Peyer's patch (tissue), 4 donors: ENCODE results near the gene NAV2. TPM values are rescaled to one million over a fixed set of nuclear protein-coding genes. Genes with fewer than 3 reads are reported as not detected.

Experiments used
- DNase-seq, 3 donors: peaks; one replicate each; pipeline ENCODE4 v3.0.0-alpha.2; 2017 to 2019
- H3K27ac ChIP-seq, 4 donors: fragments of 200-600 bp; sonication (generic); one replicate each; pipeline ENCODE4 v1.5.1; 2016 to 2019
- H3K27me3 ChIP-seq, 2 donors: fragments of 200-600 bp; sonication (generic); one replicate each; pipeline ENCODE4 v1.5.1; 2019
- H3K36me3 ChIP-seq, 3 donors: fragments of 200-600 bp; sonication (generic); one replicate each; pipeline ENCODE4 v1.5.1; 2016 to 2019
- H3K4me1 ChIP-seq, 4 donors: fragments of 200-600 bp; sonication (generic); one replicate each; pipeline ENCODE4 v1.5.1; 2016 to 2019
- H3K4me3 ChIP-seq, 4 donors: fragments of 200-600 bp; sonication (generic); 1 replicate in 3 of 4; 2 replicates in 1 of 4; pipeline ENCODE4 v1.5.1; 2016 to 2019; ENCODE audit warnings: mild to moderate bottlenecking in 1 of 4
- H3K9me3 ChIP-seq, 4 donors: fragments of 200-600 bp; sonication (generic); one replicate each; pipeline ENCODE4 v1.5.1; 2016 to 2019; ENCODE audit warnings: mild to moderate bottlenecking in 1 of 4
- CTCF ChIP-seq, 6 experiments: fragments of 450-650 bp in 4 of 6; fragments of 200-600 bp in 2 of 6; sonication (generic) in 1 of 6; IDR thresholded peaks; one replicate each; pipeline ENCODE4 v1.5.1; 2017 to 2019; ENCODE audit warnings: antibody characterized with exemption in 6 of 6, mild to moderate bottlenecking in 3 of 6, moderate library complexity in 1 of 6
- POLR2A ChIP-seq, 2 donors: fragments of 450-650 bp; IDR thresholded peaks; one replicate each; pipeline ENCODE4 v1.5.1; 2017; ENCODE audit warnings: antibody characterized with exemption in 2 of 2, mild to moderate bottlenecking in 2 of 2, moderate library complexity in 2 of 2
- total RNA-seq, 4 donors: library from RNA; depleted of rRNA; stranded (reverse); fragments of >200 nt; gene quantifications; one replicate each; pipeline ENCODE4 v1.1.0, GENCODE V29; 2016

Gene NAV2
- total RNA-seq, 4 donors from 2014 or later = 6.0 to 48.7 (median 20.1) TPM

GRCh38 chr11:20015529-20016427 is 303.1 kb downstream of the NAV2 start:
- no peak for DNase-seq
- H3K4me3 ChIP-seq = no peak overlapping the region
- no peaks in the 10 kb centered on the region for H3K9me3 ChIP-seq
- no peak overlapping the region for H3K27ac ChIP-seq
- H3K27me3 ChIP-seq = no peaks in the 10 kb centered on the region
- H3K36me3 ChIP-seq = no peaks in the 10 kb centered on the region
- peaks cover 0 to 8% (median 0%) of the 10 kb centered on the region in 4 donors for H3K4me1 ChIP-seq
- TF ChIP-seq CTCF (IDR thresholded peaks at IDR 0.05) (no peak), POLR2A (IDR thresholded peaks at IDR 0.05) (no peak)

DNA sequence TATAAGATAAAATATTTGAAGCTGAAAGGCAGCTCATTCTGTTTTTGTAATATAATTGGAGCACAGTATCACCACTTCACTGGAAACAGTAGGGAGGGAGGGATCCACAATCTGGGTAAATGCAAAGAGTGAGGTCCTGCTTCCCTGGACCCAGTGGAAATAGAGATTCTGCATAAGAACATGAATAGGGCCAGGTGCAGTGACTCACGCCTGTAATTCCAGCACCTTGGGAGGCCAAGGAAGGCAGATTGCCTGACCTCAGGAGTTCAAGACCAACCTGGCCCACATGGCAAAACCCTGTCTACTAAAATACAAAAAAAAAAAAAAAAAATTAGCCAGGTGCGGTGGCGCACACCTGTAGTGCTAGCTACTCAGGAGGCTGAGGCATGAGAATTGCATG is 303.9 kb downstream of the NAV2 start:
- H3K4me1 ChIP-seq = peaks cover 0 to 8% (median 0%) of the 10 kb centered on the region in 4 donors
- TF ChIP-seq POLR2A (IDR thresholded peaks at IDR 0.05) = no peak
- TF ChIP-seq CTCF (IDR thresholded peaks at IDR 0.05) = no peak
- DNase-seq = no peak
- H3K36me3 ChIP-seq = no peaks in the 10 kb centered on the region
- H3K27me3 ChIP-seq = no peaks in the 10 kb centered on the region
- H3K4me3 ChIP-seq = no peak overlapping the region
- no peak overlapping the region for H3K27ac ChIP-seq
- H3K9me3 ChIP-seq = no peaks in the 10 kb centered on the region

- Histone ChIP-seq H3K27ac (no peak overlapping the region), H3K4me3 (no peak overlapping the region), H3K9me3 (no peaks in the 10 kb centered on the region), H3K27me3 (no peaks in the 10 kb centered on the region), H3K4me1 (peaks cover 0 to 8% (median 0%) of the 10 kb centered on the region in 4 donors), H3K36me3 (no peaks in the 10 kb centered on the region)
- TF ChIP-seq CTCF (IDR thresholded peaks at IDR 0.05) = no peak
- no peak for TF ChIP-seq POLR2A (IDR thresholded peaks at IDR 0.05)
- no peak for DNase-seq
Observed at GRCh38 chr11:20017320-20017719, 304.7 kb downstream of the NAV2 start.

- no peak overlapping the region for H3K4me3 ChIP-seq
- DNase-seq = no peak
- no peaks in the 10 kb centered on the region for H3K9me3 ChIP-seq
- TF ChIP-seq POLR2A (IDR thresholded peaks at IDR 0.05) (no peak), CTCF (IDR thresholded peaks at IDR 0.05) (no peak)
- peaks cover 0 to 8% (median 0%) of the 10 kb centered on the region in 4 donors for H3K4me1 ChIP-seq
- H3K27ac ChIP-seq = no peak overlapping the region
- H3K27me3 ChIP-seq = no peaks in the 10 kb centered on the region
- H3K36me3 ChIP-seq = no peaks in the 10 kb centered on the region
Observed at GRCh38 chr11:20020198-20020597, 307.6 kb downstream of the NAV2 start.

DNA sequence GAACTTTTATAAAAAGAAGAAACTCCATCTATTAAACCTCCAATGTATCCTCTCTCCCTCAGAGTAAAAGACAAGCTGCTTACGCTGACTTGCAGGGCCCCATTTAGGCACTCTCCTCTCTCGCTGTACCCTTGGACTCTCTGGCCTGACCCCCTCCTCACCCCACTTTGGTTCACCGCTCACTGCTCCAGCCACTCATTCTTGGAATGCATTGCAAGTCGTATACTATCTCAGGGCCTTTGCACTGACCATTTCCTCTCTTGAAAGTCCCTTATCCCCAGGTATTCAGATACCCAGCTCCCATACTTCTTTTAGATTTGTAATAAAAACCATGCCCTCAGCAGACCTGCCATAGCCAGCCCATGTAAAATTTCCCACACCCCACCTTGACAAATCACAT is 308.1 kb downstream of the NAV2 start:
- Histone ChIP-seq H3K4me1 (peaks cover 0 to 8% (median 0%) of the 10 kb centered on the region in 4 donors), H3K4me3 (no peak overlapping the region), H3K27me3 (no peaks in the 10 kb centered on the region), H3K36me3 (no peaks in the 10 kb centered on the region), H3K9me3 (no peaks in the 10 kb centered on the region), H3K27ac (no peak overlapping the region)
- no peak for TF ChIP-seq CTCF (IDR thresholded peaks at IDR 0.05)
- DNase-seq = no peak
